Keratinocyte (primary cell): Measurements from ENCODE around the gene PRAMEF9.
"Not testable (repeated sequence)": the region's sequence is repeated elsewhere in the genome, so short reads cannot be mapped to it uniquely, and the experiment has no call there.

ENCODE experiments used
- CTCF ChIP-seq, 3 experiments: IDR thresholded peaks in 1 of 3; conservative IDR thresholded peaks in 1 of 3; optimal IDR thresholded peaks in 1 of 3; 2 replicates in 2 of 3; 3 replicates in 1 of 3; pipeline versions ENCODE3 to v1.5.1; 2011; ENCODE audit warnings: low read length in 3 of 3, mild to moderate bottlenecking in 3 of 3, moderate library complexity in 2 of 3, control low read depth in 1 of 3, inconsistent platforms in 1 of 3; ENCODE audit not compliant: insufficient read depth in 2 of 3; ENCODE audit errors: extremely low read depth in 1 of 3
- EZH2 ChIP-seq: IDR thresholded peaks from one replicate; pipeline ENCODE4 v1.6.1; 2012; ENCODE audit warnings: inconsistent platforms, mild to moderate bottlenecking, low read length, moderate library complexity

GRCh38 chr1:13208712-13209111 is 37.1 kb downstream of the PRAMEF9 start:
- TF ChIP-seq CTCF (optimal IDR thresholded peaks at IDR 0.05 in 1 of 3, IDR thresholded peaks at IDR 0.05 in 1 of 3, conservative IDR thresholded peaks at IDR 0.05 in 1 of 3; ENCODE audit: extremely low read depth in 1 of 3, insufficient read depth in 2 of 3, low read length in 3 of 3); EZH2: not testable (repeated sequence)
